Stimulated activated CD4-positive, alpha-beta T cell treated with anti-CD3 and anti-CD28 coated beads, Interleukin-2, amount 100 ng/mL, for 4 hours (primary cell): ENCODE results near the gene KLF1.
"Not testable (repeated sequence)": the region's sequence is repeated elsewhere in the genome, so short reads cannot be mapped to it uniquely, and the experiment has no call there.

Source experiments
- DNase-seq: peaks from one replicate; pipeline ENCODE4 v3.0.0-alpha.2; 2020; ENCODE audit warnings: low read depth

KLF1 gene

DNA sequence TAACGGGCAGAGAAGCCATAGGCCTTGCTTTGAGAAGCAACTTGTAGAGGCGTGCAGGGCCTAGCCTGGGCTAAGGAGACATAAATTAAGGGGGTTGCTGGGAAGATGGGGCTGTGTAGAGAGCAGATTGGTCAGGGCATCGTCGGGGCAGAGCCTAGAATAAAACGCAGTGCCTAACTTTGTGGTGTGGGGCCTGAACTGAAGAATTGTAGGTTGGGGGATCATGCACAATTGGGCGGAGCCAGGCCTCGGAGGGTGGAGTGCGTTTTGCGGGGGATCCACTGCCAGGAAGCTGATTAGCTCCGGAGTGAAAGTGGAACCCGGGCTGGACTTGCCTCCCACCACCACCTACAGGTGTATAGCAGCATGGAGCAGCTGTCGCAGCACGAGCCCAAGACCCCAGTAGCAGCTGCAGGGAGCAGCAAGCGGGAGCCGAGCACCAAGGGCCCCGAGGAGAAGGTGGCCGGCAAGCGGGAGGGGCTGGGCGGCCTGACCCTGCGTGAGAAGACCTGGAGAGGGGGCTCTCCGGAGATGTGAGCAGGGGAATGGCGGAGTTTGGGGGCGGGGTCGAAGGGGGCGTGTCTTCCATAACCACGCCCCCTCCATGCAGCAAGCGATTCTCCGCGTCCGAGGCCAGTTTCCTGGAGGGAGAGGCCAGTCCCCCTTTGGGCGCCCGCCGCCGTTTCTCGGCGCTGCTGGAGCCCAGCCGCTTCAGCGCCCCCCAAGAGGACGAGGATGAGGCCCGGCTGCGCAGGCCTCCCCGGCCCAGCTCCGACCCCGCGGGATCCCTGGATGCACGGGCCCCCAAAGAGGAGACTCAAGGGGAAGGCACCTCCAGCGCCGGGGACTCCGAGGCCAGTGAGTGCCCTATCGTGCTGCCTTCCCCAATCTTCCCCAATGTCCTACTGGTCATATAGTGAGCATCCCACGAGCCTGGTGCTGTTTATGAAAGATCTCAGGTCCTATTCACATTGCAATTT is 19.6 kb downstream of the KLF1 start:
- DNase-seq: peak; percentile 52

DNA sequence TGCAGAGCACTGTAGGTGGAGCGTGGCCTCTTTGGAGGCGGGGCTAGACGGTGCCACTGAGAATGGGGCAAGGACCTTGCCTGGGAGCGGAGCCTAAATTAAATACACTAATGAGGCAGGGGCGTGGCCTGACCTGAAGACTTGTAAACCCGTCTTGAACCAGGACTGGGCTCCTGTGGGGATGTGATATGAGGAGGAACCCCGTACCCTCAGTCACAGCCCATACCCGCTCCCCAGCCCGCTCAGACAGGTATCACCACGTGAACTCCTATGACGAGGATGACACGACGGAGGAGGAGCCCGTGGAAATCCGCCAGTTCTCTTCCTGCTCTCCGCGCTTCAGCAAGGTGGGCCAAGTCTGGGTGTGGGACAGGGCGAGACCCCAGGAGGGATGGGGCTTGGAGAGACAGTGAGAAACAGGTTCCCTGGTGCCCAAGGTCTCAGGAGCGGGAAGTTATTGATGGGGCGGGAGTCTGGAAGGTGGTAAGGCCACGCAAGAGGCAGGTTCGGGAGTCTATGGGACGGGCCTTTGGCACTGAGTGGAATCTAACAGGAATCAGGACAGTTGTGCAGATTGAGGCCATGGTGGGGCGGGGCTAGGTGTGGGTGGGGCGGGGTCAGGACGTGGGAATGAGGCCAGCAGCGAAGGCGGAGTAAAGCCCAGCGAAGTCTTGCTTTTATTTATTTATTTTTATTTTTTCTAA is 20.4 kb downstream of the KLF1 start:
- no peak for DNase-seq

DNA sequence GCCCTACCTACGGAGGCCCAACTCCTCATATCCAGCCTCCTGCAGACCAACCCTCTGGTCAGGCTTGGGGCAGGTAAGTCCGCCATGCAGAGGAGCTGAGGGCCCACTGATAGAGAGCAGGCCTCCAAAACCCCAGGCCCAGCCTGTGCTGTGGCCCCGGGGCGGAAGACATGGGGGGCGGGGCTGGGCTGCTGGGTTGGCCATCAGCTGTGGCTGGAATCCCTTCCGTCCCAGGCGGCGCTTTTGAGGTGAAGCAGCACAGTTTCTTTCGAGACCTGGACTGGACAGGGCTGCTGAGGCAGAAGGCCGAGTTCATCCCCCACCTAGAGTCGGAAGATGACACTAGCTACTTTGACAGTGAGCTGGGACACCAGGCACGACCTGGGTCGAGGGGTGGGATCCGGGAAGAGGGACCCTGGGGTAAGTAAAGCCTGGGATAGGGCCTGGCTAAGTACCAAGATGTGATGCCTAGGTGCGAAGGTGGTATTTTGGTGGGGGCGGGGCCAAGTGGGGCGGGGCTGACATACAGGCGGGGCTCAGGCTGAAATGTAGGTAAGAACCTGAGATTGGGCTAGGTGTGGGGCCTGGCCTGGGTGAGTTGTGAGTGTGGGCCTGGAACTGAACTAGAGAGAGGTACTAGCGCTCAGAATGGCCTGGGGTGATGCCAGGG is 21.1 kb downstream of the KLF1 start:
- DNase-seq: no peak

DNA sequence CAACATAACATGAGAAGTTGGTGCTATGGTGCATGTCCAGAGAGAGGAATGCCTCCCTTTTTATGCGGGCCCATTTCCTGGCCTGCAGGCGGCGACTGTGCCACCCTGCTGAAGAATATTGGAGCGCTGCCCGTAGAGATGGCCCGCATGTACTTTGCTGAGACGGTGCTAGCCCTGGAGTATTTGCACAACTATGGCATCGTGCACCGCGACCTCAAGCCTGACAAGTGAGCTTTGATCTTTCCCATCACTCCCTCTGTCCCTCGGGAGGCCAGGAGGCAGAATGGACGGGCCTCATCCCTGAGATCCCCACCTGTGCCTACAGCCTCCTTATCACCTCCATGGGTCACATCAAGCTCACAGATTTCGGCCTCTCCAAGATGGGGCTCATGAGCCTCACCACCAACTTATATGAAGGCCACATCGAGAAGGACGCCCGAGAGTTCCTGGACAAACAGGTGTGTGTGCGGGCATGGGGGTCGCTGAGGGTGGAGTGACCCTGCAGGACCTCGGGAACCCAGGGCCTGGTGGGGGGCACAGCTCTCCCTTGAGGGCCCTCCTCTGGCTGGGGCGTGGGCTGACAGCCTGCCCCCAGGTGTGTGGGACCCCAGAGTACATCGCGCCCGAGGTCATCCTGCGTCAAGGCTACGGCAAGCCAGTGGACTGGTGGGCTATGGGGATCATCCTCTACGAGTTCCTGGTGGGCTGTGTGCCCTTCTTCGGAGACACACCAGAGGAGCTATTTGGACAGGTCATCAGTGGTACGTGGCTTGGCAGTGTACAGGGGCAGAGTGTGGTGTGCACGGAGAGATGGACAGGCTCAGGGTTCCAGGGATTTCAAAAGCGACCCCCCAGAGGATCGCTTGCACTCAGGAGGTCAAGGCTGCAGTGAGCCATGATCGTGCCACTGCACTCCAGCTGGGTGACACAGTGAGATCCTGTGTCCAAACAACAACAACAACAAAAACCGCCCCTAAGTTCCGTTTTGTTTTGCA is 22.0 kb downstream of the KLF1 start:
- no peak for DNase-seq

DNA sequence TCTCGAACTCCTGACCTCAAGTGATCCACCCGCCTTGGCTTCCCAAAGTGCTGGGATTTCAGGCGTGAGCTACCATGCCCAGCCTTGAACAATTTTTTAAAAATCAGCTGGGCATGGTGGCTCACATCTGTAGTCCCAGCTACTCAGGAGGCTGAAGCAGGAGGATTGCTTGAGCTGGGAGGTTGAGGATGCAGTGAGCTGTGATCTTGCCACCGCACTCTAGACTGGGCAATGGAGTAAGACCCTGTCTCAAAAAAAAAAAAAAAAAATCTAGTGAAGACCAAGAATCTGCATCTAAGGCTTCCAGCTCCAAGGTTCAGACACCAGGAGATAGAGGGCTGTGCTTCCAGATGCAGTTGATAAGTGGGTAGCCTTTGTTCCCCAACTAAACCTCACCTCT is 22.9 kb downstream of the KLF1 start:
- no peak for DNase-seq

DNA sequence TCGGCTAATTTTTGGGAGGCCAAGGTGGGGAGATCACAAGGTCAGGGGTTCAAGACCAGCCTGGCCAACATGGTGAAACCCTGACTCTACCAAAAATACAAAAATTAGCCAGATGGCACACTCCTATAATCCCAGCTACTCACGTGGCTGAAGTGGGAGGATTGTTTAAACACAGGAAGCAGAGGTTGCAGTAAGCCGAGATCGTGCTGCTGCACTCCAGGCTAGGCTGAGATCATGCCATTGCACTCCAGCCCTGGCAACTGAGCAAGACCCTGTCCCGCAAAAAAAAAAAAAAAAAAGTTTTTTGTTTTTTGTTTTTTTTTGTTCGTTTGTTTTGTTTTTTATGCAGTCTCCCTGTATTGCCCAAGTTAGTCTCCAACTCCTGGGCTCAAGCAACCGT is 27.5 kb downstream of the KLF1 start:
- no peak for DNase-seq

DNA sequence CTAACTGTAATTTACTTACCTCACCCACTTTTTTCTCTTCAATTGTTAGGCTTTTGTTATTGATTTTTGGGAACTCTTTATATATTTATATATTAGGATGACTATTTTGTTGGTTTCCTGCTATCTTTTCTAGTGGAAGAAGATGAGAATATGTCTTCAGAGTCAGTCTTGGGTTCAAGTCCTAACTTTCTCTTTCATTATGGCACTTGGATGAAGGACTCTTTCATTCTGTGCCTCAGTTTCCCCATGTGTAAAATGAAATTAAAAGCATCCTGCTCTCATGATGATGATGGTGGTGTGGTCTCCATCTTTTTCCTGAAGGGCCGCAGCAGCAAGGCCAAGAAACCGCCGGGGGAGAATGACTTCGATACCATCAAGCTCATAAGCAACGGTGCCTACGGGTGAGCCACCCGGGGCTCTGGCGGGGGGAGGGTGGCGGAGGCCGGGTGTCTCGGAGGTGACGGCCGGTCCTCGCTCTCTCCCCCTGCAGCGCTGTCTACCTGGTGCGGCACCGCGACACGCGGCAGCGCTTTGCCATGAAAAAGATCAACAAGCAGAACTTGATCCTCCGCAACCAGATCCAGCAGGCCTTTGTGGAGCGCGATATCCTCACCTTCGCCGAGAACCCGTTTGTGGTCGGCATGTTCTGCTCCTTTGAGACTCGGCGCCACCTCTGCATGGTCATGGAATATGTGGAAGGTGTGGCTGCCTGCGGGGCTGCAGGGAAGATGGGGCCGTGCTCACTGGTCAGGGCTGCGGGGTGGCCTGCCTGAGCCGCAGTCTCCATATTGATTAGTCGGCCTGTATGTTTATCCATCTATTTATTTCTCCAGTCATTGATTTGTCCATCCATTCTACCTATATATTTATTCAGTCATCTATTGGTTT is 28.7 kb downstream of the KLF1 start:
- DNase-seq: no peak

DNA sequence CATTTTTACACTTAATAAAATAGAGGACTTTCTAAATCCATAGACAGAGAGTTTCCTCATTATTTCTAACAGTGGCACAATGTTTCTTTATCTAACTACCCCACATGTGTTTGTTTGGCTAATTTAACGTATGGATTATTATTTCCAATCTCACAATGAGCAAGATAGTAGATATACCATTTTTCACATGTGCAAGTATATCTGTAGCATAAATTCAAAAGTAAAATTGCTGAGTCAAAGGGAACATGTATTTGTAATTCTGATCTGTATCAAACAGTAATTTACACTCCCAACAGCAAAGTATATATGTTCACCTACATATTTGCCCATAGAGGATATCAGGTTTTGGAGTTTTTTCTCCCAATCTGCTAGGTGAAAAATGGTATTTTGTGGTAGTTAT is 30.3 kb downstream of the KLF1 start:
- no peak for DNase-seq

DNA sequence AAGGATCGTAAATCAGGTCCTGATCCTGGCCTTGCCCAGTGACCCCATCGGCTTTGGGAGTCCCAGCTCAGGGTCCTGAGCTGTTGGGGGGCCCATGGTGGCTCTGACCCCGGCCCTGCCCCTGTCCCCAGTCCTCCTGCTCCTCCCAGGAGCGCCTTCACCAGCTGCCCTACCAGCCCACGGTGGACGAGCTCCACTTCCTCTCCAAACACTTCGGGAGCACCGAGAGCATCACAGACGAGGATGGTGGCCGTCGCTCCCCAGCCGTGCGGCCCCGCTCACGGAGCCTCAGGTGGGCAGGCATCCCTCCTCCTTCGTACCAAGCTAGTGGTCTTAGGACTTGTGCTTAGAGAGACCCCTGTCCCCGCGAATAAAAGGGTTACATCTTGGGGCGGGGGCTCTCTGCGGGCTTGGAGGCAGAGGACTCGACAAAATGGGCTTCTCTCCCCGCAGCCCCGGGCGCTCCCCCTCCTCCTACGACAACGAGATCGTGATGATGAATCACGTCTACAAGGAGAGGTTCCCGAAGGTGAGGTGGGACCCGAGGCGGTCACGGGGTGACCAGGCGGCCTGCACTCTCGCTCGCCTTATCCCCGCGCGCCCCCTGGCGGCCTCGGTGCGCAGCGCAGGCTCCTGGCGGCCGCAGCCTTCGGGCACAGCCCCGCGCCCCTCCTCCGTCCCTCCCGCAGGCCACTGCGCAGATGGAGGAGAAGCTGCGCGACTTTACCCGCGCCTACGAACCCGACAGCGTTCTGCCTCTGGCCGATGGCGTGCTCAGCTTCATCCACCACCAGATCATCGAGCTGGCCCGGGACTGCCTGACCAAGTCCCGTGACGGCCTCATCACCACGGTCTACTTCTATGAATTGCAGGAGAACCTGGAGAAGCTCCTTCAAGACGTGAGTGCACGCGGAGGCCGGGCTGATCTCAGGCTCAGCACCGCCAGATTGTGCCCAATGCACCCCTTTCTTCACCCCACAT is 39.6 kb downstream of the KLF1 start:
- DNase-seq: peak; percentile 77

DNA sequence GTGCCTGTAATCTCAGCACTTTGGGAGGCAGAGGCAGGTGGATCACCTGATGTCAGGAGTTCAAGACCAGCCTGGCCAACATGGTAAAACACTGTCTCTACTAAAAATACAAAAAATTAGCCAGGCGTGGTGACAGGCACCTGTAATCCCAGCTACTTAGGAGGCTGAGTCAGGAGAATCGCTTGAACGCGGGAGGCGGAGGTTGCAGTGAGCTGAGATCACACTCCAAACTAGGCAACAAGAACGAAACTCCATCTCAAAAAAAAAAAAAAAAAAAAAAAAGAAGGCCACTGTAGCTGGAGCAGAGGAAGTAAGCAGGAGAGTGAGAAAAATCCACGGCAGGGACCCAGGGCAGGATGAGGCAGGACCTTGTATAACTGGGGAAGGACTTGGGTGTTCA is 40.4 kb downstream of the KLF1 start:
- DNase-seq: not testable (repeated sequence)

DNA sequence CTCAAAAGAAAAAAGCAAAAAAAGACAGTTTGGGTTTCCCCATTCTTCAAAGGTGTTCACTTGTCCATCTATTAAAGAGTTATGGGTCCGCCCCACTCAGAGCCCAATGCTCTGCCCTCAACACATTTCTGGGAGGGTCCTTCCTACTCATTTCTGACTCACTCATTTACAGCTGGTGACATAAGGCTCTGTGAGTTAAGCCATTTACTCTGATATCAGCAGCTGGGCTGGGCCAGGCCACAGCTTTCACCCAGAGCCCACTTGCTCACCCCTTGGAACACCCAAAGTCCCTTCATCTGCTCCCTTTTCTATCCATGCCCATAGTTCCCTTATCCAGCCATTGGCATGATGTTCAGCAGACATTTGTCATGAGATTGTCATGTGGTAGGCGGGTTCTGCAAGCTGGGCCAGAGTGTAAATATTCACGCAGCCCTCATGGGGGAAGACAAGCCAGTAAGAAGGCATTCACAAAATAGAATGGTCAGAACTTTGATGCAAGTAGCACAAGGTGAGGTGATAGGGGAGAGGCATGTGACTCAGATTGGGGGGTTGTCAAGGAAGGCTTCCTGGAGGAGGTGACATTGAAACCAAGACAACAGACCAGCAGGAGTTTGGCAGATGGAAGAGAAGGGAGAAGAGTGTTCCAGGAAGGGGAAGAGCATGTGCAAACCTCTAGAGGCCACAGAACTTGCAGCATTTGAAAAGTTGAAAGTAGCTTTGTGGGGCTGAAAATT is 42.8 kb downstream of the KLF1 start:
- no peak for DNase-seq

DNA sequence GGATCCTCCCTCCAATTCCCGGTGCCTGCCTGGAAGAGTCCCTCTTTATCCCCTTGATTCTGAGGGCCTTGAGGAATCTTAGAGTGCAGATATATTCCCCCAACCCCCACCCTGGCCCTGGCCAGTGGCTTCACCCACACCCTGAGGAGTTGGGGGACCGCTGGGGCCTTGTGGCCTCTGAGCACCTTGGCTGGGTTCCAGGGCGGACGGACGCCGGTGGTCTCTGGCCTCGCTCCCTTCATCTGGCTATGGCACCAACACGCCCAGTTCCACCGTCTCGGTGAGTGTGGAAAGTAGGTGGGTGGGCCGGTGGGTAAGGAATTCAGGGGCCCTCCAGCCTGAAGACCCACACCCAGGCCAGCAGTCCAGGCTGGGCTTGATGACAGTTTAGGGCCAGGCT is 43.7 kb downstream of the KLF1 start:
- DNase-seq: no peak

DNA sequence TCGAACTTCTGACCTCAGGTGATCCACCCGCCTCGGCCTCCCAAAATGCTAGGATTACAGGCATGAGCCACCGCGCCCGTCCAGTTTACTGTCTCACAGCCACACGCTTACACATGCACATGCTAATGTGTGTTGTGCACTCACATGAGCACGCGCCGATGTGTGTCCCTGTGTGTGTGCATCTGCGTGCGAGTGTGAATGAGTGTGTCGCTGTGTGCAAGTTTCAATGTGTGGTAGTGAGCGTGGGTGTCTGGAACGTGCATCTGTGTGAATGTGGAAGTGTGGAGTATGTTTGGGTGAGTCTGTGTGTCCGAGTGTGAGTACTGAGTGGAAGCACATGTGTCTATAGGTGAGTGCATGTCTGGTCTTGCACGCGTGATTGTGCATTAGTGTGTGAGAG is 44.5 kb downstream of the KLF1 start:
- no peak for DNase-seq

DNA sequence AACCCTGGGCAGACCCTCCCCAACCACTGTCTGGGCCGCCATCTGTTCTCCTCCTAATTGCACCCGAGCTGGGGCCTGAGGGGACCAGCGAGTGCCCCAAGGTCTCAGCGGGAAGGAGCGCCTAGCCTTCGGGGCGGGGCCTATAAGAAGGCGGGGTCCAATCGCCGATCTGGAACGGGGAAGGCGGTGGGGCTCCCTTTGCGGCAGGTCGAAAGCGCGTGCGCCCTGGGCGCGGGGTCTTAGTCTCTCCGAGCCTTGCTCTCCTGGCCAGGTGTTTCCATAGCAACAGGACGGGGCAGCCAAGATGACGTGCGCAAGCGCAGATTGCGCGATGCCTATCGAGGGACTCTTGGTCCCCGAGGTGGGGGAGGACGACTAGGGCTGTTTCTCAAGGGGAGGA is 45.9 kb downstream of the KLF1 start:
- no peak for DNase-seq

DNA sequence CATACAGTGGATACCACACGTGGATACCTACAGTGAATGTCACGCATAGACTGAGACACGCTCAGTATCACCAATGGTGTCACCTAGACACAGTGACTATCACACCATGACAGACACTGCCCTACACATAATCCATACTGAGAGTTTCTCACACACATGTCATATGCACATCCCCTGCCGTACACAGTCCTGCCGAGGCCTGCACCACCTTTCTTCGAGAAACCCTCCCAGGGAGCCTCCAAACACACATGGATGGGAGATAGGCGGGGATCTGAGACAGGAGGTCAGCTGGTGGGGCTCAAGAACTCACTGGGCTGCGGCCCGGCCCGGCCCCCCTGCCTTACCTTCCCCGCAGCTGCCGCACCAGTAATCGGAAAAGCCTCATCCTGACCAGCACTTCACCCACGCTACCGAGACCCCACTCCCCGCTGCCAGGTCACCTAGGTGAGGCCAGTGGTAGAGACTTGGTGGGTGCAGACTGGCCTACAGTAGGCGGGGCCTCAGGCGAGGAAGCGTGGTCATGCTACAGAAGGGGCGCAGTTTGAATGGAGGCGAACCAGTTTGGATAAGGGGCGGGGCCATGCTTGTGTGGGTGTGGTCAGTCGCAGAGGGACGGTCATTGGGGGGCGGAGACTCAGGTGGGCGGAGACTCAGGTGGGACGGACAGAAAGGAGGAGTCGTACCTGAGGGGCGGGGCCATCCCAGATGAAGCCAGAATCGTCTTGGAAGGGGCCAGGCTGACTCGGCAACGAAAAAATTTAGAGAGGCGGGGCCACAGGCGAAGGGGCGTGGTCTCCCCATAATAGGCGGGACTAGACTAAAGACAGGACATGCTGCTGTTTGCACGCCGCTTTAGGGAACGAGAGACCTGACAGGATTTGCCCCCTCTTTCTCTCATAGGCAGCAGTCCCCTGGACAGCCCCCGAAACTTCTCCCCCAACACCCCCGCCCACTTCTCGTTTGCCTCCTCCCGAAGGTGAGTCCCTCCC is 46.6 kb downstream of the KLF1 start:
- no peak for DNase-seq

DNA sequence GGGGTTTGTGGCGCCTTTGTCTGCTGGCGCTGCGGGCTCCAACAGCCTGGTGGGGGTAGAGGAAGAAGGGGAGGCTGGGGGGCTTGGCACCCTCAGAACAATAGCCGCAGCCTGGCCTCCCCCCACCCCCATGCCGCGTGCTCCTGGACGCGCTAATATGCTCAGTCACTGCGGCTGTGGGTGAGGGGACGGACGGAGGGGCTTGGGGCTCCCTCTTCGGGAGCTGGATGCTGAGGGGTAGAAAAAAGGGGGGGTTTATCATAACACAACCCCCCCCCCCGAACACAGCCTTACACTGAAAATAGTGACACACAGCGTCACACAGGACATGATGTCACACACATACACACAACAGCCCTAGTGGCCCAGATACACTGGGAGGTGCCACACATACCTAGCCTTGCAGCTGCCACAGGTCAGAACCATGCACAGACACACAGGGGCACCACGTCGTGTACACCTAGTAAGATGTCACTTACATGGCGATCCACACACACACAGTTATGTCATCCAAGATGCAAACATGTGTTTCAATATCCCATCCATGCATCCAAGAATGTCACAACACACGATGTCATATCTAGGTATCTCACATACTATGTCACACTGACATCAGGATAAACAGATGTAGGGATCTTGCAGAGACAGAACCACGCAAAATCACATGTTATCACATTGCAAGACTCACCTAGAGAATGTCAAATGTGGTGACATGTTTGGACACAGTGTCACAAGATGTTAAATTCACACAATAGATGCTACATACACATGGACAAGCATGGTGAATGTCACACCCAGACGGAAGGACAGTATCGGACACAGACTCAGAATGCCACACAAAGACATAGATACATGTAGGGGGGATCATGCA is 47.9 kb downstream of the KLF1 start:
- no peak for DNase-seq
